ENCODE data around the gene ARHGAP15.

ARHGAP15 gene

DNA sequence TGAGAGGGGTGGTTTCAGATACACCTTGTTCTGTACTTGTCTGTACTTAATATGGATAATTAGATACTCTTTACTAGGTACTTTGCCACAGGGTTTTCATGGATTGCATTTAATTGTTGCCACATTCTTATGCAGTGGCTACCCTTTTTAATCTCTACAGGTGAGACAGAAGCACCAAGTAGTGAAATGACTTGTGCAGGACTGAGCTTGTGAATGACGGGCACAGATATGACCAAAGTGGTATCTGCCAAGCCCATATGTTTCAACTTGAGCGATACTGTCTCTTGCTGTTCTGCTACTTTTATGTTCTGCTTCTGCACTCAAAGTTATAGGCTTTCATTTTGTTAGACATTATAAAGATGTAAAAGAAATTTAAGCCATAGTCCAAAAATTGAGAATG is 288.2 kb downstream of the ARHGAP15 start:
- no peak for DNase-seq

DNA sequence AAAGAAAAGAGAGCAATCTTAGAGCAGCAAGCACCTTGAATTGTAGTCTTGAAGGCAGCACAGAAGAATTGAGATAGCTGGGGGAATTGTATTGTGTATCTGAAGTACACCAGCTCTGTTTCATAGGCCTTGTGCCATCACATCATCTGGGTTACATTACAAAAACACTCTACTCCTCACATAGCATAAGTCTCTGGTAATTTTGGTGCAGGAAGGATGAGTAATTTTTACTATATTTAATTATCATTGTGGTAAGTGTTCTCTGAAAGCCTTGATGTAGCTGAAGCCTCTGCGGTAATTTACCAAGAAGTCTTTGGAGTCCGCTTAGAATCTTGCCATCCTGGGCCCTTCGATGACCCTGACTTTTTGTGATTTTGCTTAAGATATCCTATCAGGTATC is 291.1 kb downstream of the ARHGAP15 start:
- DNase-seq: no peak

DNA sequence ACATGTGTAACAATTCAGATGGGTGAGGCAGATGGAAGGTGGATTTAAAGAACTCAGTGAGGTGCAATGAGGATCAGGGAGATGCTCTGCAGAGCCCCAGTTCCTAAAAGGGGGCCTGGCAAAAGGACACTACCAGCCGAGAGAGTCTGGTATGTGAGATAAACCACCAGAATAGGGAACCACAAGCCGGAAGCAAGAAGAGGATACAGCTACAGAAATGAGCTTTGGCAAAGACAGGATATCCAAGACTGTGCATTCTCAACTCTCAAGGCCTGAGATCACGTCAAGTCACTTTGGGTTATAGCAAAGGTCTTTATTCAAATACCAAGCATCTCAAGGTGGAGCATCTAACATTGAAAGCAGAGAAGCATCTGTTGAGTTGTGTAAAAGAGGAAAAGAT is 293.5 kb downstream of the ARHGAP15 start:
- DNase-seq: no peak

DNA sequence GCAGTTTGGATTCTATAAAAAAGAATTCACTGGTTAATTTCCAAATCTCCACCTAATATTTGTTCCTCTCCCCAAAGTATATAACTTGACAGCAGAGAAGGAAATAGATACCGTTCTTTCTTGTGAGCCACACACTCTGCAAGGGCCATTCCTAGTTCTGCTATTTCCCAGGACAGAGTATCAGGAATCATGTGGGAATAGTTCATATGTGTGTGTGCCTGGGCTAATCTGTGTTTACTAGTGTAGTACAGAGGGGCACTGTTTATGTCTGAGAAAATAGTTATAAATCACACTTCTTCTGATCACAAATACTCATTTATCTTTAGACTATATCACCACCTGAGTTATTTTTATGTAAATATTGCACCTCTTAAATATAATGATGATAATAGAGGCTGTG is 296.7 kb downstream of the ARHGAP15 start:
- no peak for DNase-seq

DNA sequence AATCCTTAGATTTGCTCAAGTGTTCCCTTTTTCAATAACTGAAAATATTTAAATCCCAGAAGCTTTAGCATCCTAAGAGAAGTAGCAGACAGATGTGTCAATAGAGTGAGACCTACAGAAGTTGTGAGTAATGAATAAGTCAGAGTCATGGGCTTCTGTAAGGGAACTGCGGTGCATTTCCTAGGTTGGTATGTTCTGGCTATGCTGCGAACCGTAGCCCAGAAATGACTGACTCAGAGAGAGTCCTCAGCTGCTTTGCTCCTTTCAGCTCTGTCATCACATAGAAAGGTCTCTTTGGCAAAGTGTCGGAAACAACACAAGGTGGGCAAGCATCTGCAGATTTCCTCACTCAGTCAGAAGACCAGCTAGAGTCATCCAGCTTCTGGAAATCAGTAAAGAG is 297.1 kb downstream of the ARHGAP15 start:
- DNase-seq: no peak

DNA sequence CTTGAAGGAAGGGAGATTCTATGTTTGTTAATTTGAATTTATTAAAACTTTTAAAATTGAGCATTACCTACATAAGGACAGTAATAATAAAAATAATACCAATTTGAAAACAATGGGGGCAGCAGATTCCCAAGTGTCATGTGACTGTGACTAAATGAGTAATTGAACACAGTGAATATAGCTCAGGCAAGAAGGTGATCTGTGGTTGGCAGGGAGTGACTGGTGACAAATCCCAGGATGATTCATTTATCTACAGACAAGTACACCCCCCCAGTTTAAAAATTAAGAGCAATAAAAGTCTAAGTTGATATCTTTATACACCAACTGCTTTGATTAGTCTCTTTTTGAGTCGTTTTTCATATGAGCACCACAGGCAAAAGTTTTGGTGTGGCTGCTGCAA is 299.5 kb downstream of the ARHGAP15 start:
- no peak for DNase-seq

DNA sequence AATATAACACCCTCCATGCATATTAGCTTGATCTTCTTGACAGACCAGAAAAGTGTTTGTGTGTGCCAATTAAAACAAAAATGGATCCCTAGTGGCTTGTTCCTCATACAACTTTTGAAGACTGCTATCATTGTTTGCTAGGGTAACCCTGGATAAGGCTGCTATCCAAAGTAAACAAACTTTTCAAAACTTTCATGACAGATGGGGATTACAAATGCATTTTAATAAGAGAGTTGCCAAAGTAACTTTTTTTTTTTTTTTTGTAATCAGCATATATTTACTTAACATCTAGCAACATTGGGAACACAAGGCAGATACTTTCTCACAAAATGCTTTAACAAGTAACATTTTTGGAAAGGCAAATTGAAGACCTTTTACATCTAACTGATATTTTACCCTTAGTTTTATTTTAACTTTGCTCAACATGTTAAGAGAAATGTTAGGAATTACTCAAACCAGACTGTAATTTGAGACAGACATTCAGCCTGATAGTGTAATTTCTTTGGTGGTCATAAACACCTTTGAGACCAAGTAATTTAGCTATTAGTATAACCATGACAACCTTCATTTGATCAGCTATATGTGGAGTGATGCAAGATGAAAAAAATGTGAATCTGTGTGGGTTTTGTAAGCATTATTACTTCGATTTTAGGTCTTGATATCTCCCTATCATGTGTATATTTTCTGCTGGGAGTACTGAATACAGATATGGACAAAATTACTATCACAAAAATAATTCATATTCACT is 300.9 kb downstream of the ARHGAP15 start:
- no peak for DNase-seq

DNA sequence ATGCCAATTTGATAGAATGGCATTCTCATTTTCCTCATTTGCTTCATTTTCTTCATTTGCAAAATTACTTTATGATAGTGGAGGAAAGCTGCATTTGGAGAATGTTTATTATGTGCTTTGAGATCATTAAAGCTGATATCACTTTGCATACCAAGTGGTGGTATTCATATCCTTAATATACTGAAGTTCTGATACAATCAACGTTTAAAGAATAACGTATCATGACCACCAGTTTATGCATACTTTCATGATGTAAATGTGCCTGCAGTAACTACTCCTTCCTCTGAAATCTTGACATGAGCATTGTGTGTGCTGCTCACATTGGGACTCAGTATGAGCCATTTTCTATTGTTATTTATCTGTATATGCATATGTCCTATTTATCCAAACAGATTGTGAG is 302.1 kb downstream of the ARHGAP15 start:
- no peak for DNase-seq

DNA sequence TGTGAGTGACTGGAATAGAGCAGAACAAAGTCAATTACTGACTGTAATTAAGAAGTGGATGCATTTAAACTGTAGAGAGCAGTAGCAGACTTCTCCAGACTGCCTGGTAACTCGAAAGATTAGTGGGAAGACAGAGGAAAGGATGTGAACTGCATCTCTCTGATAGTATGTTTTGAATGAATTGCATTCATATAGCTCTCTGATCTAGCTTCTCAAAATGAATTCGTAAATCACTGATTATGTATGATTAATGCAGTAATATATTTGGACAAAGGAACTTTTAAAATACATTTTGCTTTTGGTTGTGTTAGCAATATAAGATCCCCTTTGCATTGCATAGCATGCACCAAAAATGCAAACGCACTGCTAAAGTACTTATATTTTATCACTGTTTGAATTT is 304.0 kb downstream of the ARHGAP15 start:
- no peak for DNase-seq

DNA sequence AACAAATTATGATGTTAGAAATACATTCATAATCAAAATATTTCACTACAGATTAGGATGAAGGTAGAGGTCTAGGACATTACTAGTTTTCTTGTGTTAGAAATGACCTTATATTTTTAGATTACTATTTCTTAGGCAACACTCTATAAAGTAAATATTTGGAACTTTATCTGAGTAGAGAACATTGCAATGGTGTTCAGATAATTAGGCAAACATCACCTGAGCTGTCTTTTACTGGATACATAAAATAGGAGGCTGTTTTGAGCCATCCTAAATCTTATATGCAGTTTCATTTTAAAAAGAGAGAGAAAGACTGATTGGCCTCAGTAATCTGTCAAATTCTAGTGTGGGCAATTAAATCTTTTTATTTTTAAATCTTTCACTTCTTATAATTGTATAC is 304.6 kb downstream of the ARHGAP15 start:
- no peak for DNase-seq

DNA sequence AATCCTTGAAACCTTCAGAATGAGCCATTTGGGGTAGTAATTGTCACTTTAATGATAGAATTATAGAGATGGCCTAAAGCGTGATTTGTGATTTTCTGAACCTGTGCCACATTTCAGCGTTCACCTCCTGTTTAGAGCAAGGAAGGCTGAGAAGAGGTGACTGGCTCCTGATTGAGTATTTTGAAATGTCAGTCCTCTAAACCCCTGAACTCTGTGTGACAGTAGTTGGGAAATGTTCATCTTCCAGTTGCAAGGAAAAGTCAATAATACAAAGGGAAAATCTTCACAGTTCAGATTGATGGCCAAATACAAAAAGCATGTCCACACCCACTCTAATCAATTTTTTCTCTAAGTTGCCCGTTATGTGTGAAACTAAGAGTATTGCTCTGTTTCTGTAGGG is 305.2 kb downstream of the ARHGAP15 start:
- no peak for DNase-seq

DNA sequence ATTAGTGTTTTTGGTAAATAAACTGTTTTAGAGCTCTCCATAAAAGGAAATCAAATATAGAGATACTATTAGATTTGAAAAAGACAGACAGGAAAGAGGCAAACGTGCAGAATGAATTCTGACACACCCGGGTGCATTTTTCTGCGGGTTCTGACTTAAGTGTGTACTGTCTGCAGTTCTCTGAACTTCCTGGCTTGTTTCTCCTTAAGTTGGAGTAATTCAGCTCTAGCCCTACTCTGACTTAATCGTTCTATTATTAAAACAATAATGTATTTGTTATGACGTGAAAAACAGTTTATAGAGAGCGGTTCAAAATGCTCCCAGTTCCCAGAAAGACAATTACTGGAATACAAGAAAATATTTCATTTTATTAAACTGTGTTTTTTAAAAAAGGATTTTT is 305.9 kb downstream of the ARHGAP15 start:
- no peak for DNase-seq

DNA sequence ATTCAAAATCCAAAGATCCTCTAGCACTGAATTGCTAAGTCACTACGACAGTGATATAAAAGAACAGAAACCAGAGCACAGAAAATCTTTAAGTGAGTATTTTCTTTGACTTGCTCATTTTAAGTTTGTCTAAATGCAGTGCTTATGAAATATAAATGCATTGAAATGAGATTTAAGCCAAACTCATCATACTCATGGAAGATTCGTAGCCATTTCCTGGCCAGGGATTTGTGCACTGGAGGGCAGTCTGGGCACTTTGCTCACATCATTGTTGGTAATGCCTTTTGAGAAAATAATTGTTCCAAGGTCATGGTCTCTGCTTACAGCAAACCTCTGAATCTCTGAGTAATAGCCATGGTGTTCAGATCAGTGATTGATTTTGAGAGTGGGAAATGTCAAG is 307.7 kb downstream of the ARHGAP15 start:
- DNase-seq: no peak

DNA sequence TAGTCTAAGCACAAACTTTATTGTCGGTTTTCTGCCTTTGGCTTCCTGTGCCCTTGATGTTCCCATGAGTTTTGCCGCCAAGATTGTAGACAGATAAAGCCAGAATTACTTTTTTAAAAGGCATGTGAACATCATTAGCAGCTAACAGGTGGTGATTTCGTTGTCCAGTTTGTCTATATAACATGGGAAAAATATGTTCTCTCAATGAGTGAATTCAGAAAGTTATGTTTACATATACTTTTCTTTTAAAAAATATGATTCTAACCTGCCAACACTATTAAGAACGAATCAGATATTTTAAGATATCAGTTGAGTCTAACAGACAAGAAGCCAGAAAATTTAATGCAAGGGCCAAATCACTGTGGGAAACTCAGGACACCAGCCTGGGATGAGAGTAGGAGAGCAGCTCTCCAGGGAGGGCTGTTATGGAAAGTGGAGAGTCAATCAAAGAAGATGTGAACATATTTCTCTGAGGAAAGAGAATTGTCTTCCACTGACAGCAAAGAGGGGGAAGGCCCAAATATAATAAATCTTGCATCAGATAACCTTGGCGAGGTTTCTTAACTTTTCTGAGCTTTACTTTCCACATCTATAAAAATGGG is 311.3 kb downstream of the ARHGAP15 start:
- no peak for DNase-seq

DNA sequence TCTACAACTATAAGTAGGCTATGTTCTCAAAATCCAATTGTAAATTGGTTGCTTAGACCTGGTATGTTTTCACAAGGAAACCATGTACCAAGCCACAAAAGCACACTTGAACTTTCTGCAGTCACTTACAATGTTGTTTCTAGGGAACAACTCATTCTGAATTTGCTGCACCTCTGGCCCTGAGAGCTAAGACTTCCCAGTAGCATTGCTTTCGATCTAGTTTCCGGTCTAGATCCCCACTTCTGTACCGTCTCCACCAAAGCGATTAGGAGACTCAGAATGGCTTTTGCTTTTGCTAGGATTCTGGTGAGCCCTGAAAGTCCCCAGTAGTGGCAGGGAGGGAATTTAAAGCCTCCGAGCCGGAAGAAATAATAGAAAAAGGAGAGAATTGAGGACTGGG is 313.0 kb downstream of the ARHGAP15 start:
- DNase-seq: no peak

DNA sequence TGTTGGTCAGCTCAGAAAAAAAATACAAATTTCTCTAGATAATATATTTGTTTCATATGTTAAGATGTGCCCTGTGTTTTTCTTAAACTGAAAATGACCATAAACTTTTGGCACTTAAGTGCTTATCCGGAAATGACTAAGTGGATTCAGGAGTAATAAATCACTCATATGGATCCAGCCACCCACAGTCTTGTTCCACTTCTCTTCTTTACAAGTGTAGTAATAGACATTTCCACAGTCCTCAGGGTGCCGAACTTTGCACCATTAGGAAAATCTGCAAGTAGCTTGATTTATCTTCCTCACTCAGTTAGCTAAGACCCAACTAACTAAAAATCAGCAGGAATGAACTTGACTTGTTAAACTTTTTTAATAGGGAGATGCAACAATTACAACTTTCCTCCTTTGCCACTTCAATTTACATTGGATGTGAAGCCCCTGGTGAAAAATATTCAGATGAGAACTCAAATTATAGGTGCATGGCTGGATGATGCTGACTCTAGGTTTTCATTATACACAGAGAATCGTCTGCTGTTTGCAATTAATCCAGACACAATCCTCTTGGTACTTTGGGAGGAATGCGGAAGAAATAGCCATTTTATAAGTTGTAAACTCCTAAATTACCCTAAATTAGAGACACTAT is 322.5 kb downstream of the ARHGAP15 start:
- no peak for DNase-seq

DNA sequence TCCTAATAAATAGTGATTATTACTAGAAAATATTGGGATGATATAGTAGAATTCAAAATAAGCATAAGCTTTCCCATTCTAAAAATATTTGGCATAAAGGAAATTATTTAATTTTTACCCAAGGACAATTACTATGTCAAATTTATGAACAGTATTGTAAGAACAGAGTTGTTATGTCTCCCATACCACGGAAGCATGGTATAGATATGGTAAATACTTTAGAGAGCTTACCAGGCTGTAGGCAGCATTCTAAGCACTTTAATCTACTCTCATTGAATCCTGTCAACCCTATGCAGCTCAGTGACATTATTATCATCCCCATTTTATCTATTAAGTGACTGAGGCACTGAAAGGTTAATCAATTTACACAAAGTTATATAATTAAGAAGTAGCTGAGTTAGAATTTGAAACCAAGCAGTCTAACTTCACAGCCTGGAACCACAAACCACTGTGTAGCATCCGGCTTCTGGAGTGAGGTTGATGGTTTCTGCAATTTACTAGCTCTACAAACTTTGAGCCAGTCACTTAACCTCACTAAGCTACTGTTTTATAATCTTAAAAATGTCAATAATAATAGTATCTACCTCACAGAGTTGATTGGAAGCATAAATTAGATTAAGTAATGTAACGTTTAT is 323.7 kb downstream of the ARHGAP15 start:
- DNase-seq: no peak

DNA sequence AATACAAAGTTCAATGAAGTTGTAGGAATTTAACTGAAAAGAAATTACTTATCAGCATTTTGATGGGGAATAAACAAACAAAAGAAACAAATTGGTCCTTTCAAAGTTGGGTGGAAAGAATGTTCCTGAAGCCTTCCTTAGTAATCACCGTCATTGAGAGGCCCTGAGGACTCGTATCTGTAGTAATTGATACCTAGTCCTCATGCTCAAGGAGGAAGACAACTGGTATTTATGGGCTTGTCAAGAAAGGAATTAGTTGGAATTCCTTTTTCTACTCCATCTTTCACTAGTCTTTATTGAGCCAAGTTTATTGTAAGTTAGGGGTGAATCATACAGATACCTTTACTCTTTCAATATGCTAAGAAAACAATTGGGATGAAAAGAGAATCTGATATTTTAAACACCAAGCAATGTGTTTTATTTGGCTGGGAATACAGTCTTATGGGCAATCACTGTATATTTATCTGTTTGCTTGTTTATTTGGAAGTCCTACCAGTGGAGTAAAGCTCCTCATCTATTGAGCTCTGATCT is 324.8 kb downstream of the ARHGAP15 start:
- DNase-seq: no peak

DNA sequence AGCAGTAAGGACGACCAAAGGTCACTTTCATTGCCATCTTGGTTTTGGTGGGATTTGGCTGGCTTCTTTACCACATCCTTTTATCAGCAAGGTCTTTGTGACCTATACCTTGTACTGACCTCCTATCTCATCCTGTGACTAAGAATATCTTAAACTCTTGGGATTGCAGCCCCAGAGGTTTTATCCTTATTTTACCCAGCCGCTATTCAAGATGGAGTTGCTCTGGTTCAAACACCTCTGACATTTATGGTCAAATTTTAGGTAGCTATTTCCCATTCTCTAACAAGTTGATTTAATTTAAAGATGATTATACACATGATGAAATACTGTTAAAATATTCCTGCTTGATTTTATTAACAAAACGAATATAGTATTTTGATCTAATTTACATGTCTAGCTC is 326.1 kb downstream of the ARHGAP15 start:
- no peak for DNase-seq

DNA sequence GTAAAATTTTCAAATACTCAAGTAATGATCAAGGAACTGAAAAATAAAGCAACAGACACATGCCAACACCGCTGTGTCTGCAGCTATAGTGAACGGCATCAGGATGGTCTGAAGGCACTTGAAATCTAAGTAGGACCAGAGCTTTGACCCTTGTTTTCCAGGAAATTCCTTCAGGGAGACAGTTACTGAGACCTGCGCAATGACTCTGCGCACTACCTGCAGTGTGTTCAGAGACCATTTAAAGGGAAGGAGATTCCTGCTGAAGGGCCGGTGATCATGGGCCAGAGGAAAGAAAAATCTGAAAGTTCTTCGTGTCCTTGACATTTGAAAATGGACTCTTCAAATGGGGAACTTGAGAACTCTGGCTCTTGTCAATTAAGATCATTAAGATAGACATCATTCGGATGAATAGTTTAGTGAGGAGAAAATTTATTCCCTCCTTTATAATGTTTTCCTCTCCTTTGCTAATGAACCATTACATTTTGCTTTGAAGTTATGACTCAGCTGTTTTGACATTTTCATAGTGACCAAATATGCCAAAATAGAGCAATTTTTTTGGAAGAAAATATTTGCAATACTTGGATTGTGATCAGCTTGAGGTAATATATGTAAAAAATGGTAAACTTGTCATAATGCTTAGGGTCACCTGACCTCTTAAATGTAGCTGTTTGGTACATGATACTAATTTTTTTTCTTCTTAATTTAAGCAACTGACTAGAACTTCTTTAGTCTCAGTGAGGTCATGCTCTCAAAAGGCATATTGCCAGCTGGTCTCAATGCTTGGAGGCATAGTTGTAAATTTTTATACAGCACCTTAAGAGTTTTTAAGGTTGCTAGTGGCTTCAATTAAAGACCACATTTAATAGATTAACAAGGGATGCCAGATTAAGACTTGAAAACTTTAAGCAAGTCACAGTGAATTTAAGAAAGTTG is 329.3 kb downstream of the ARHGAP15 start:
- DNase-seq: no peak

DNA sequence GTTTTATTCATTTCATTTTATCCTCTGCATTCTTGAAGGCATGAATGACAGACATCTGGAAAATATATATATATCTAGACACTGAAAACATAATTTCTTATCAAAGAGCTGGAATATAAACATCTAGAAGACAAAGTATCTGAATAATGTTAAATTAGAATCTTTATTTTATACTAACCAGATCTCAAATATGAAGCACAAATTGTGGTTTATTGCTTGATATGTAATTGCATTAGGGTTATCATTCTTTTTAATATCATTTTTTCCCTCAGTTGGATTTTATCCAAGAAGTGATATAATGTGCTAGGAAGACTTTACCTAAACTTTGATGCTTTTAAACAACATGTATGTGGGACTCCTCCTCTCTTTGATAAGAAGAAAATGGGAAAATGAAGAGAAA is 331.2 kb downstream of the ARHGAP15 start:
- DNase-seq: no peak

DNA sequence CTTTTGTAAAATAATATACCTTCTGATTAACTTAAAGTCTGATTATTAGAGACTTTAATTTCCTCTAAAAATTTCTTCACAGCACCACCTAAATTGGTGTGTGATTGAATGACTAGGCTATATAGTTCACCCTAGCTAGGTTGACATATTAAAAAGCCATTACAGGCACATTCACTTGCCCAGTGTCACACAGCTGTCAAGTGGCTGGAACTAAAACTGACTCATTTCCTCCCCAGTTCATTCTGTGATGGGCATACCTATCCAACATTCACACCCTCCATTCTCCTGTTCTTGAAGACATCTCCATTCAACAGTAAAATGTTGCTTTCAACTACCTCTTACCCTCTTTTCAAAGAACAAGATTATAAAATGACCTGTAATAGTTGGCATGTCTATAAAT is 334.5 kb downstream of the ARHGAP15 start:
- DNase-seq: no peak

DNA sequence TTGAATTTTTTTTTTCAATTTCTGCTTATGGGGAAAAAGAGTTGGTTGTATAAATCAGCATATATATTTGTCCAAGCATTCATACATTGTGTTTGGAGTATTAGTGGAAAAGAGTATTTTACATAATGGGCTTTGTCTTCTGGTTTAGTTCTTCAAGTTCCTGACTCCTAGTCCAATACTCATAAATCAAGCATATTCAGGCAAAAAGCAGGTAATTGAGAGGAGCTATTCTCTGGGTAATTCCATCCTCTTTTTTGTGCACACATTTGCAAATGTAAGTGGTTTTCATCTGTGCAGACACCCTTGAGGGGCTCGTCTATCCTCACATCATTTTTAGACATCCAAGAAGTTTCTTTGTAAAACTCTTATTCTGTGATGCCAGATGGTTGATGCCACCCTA is 337.2 kb downstream of the ARHGAP15 start:
- no peak for DNase-seq
